Gastroesophageal sphincter (tissue), 4 donors: ENCODE measurements around the gene BCAS4. TPM values are rescaled to one million over a fixed set of nuclear protein-coding genes. Genes with fewer than 3 reads are reported as not detected.

Source experiments
- ATAC-seq: fragments of 150-250 bp; one replicate; pipeline ENCODE4 v1.9.1; 2016; ENCODE audit warnings: mild to moderate bottlenecking, moderate library complexity
- H3K27ac ChIP-seq, 4 donors: fragments of 200-600 bp; sonication (generic) in 3 of 4; 1 replicate in 3 of 4; 2 replicates in 1 of 4; pipeline ENCODE4 v1.5.1; 2016 to 2019
- H3K27me3 ChIP-seq: fragments of 200-600 bp; sonication (generic); one replicate; pipeline ENCODE4 v1.5.1; 2019
- H3K36me3 ChIP-seq, 2 donors: fragments of 200-600 bp; sonication (generic); one replicate each; pipeline ENCODE4 v1.5.1; 2019; ENCODE audit warnings: control low read depth in 1 of 2
- H3K4me1 ChIP-seq, 3 donors: fragments of 200-600 bp; sonication (generic); 1 replicate in 2 of 3; 2 replicates in 1 of 3; pipeline ENCODE4 v1.5.1; 2016 to 2019; ENCODE audit warnings: control low read depth in 2 of 3
- H3K4me3 ChIP-seq, 2 donors: fragments of 200-600 bp; sonication (generic); one replicate each; pipeline ENCODE4 v1.5.1; 2019; ENCODE audit warnings: mild to moderate bottlenecking in 1 of 2, moderate library complexity in 1 of 2
- H3K9me3 ChIP-seq, 3 donors: fragments of 200-600 bp; sonication (generic); one replicate each; pipeline ENCODE4 v1.5.1; 2017 to 2019; ENCODE audit warnings: control low read depth in 2 of 3
- CTCF ChIP-seq, 4 experiments: fragments of 200-600 bp in 2 of 4; fragments of 450-650 bp in 2 of 4; sonication (generic) in 1 of 4; IDR thresholded peaks; one replicate each; pipeline ENCODE4 v1.5.1; 2017 to 2019; ENCODE audit warnings: antibody characterized with exemption in 4 of 4, mild to moderate bottlenecking in 2 of 4, moderate library complexity in 2 of 4
- EP300 ChIP-seq: sonication (generic); formaldehyde crosslinking; IDR thresholded peaks from one replicate; pipeline ENCODE4 v1.6.1; 2017; ENCODE audit warnings: antibody characterized with exemption, mild to moderate bottlenecking
- POLR2A ChIP-seq, 2 donors: fragments of 450-650 bp; IDR thresholded peaks; one replicate each; pipeline ENCODE4 v1.6.1; 2017; ENCODE audit warnings: antibody characterized with exemption in 2 of 2, mild to moderate bottlenecking in 2 of 2, moderate library complexity in 1 of 2
- POLR2AphosphoS5 ChIP-seq: sonication (generic); formaldehyde crosslinking; IDR thresholded peaks from one replicate; pipeline ENCODE4 v1.6.1; 2017; ENCODE audit warnings: antibody characterized with exemption
- WGBS, 2 donors: methylation state at CpG; one replicate each; pipeline ENCODE4 v1.1.5; 2018; ENCODE audit warnings: low coverage in 1 of 2; 5-methylcytosine and 5-hydroxymethylcytosine counted together
- total RNA-seq, 4 donors: library from RNA; depleted of rRNA; stranded (reverse); fragments of >200 nt; gene quantifications; one replicate each; pipeline ENCODE4 v1.1.0, GENCODE V29; 2016

Gene BCAS4
- total RNA-seq, 4 donors from 2014 or later: 4.4 to 18.7 (median 4.7) TPM

GRCh38 chr20:50788045-50788991 lies 6.5 kb upstream of the BCAS4 start:
- Histone ChIP-seq H3K27ac (peak overlapping the region in 3 of 4 donors; percentile 32 to 59 (median 45)), H3K9me3 (no peaks in the 10 kb centered on the region), H3K27me3 (no peaks in the 10 kb centered on the region), H3K4me1 (peaks cover 0 to 28% (median 5%) of the 10 kb centered on the region in 3 donors), H3K4me3 (no peak overlapping the region), H3K36me3 (no peaks in the 10 kb centered on the region)
- WGBS, 2 donors: 42 to 43% methylated on average over 7 to 18 of the region's 18 CpGs
- TF ChIP-seq POLR2A (IDR thresholded peaks at IDR 0.05): no peak
- peak in 2 of 4 experiments; percentile 11 to 38 for TF ChIP-seq CTCF (IDR thresholded peaks at IDR 0.05)
- TF ChIP-seq POLR2AphosphoS5: no peak
- no peak for ATAC-seq

DNA sequence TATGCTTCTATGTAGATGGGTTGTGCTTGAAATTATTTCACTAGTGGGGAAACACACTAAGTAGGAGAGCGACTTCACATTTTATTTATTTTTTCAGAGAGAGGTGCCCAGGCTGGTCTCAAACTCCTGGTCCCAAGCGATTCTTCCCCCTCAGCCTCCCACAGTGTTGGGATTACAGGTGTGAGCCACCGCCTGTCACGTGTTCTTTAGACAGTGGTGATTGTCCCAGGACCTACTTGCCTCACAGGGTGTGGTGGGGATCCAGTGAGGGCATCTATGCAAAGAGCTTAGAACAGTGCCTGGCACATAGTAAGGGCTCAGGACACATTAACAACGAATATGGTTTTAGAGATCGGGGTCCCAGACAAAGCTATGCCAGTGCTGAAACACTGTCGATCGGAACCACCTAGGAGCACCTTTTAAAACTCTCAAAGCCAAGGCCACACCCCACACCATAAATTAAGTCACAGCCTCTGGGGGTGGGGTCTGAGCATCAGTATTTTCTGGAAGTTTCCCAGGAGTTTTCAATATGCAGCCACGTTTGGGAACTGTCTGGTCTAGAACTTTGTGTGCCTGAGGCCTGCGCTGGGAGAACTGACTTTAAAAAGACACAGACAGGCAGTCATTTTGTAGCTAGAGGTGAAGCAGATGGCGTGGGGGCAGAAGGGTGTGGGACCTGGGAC lies 4.8 kb upstream of the BCAS4 start:
- H3K4me3 ChIP-seq: no peak overlapping the region
- peak overlapping the region in 3 of 4 donors; percentile 76 to 84 (median 80) for H3K27ac ChIP-seq
- peak; percentile 3 for TF ChIP-seq POLR2AphosphoS5
- TF ChIP-seq CTCF (IDR thresholded peaks at IDR 0.05): no peak
- no peak for TF ChIP-seq POLR2A (IDR thresholded peaks at IDR 0.05)
- TF ChIP-seq EP300: no peak
- no peaks in the 10 kb centered on the region for H3K36me3 ChIP-seq
- H3K9me3 ChIP-seq: no peaks in the 10 kb centered on the region
- H3K27me3 ChIP-seq: no peaks in the 10 kb centered on the region
- ATAC-seq: peak; percentile 42
- 84 to 90% methylated on average over 7 to 9 of the region's 11 CpGs for WGBS, 2 donors
- H3K4me1 ChIP-seq: peaks cover 0 to 41% (median 11%) of the 10 kb centered on the region in 3 donors

- H3K27me3 ChIP-seq: no peaks in the 10 kb centered on the region
- no peaks in the 10 kb centered on the region for H3K36me3 ChIP-seq
- ATAC-seq: peak; percentile 91
- H3K4me3 ChIP-seq: peak overlapping the region in 1 of 2 donors; percentile 33
- H3K4me1 ChIP-seq: peaks cover 0 to 48% (median 14%) of the 10 kb centered on the region in 3 donors
- TF ChIP-seq EP300: no peak
- peak; percentile 18 to 90 (median 74) for TF ChIP-seq CTCF (IDR thresholded peaks at IDR 0.05)
- peak in 1 of 2 donors; percentile 18 for TF ChIP-seq POLR2A (IDR thresholded peaks at IDR 0.05)
- TF ChIP-seq POLR2AphosphoS5: peak; percentile 52
- H3K9me3 ChIP-seq: no peaks in the 10 kb centered on the region
- 21 to 80% methylated on average over 1 to 3 of the region's 23 CpGs for WGBS, 2 donors
- peak overlapping the region; percentile 14 to 84 (median 78) for H3K27ac ChIP-seq
These were observed 4.1 kb upstream of the BCAS4 start for GRCh38 chr20:50790651-50791277.

GRCh38 chr20:50792708-50793574 lies 1.9 kb upstream of the BCAS4 start:
- ATAC-seq: no peak
- H3K9me3 ChIP-seq: no peaks in the 10 kb centered on the region
- WGBS, 2 donors: 60 to 63% methylated on average over 10 to 12 of the region's 14 CpGs
- peaks cover 0 to 51% (median 15%) of the 10 kb centered on the region in 3 donors for H3K4me1 ChIP-seq
- no peaks in the 10 kb centered on the region for H3K27me3 ChIP-seq
- H3K4me3 ChIP-seq: no peak overlapping the region
- H3K36me3 ChIP-seq: no peaks in the 10 kb centered on the region
- H3K27ac ChIP-seq: peak overlapping the region in 1 of 4 donors; percentile 8
- TF ChIP-seq POLR2A (IDR thresholded peaks at IDR 0.05) (no peak), POLR2AphosphoS5 (no peak), CTCF (IDR thresholded peaks at IDR 0.05) (no peak), EP300 (no peak)
